GM12865 (cell line): ENCODE data around the gene COX7A2L.
"Not testable (repeated sequence)": the region's sequence is repeated elsewhere in the genome, so short reads cannot be mapped to it uniquely, and the experiment has no call there.

Source experiments
- DNase-seq: peaks from one replicate; pipeline ENCODE4 v3.0.0; 2010; ENCODE audit warnings: low read depth
- H3K4me3 ChIP-seq: 2 replicates; pipeline ENCODE4 v1.5.1; 2011; ENCODE audit warnings: mild to moderate bottlenecking, low read depth, low read length, control low read depth
- CTCF ChIP-seq: IDR thresholded peaks from 2 replicates; pipeline ENCODE4 v1.5.1; 2011; ENCODE audit warnings: low read length, control low read depth, low read depth, inconsistent platforms; ENCODE audit not compliant: insufficient read depth; ENCODE audit errors: missing control alignments

The COX7A2L gene

GRCh38 chr2:42390401-42390969 is 29.5 kb upstream of the COX7A2L start:
- no peak for DNase-seq
- TF ChIP-seq CTCF = no peak
- no peak overlapping the region for H3K4me3 ChIP-seq

- peak; percentile 58 for TF ChIP-seq CTCF
These were observed 25.7 kb upstream of the COX7A2L start for GRCh38 chr2:42386682-42387081.

GRCh38 chr2:42385225-42385624 is 24.2 kb upstream of the COX7A2L start:
- no peak for TF ChIP-seq CTCF
- no peak for DNase-seq

More at GRCh38 chr2:42386682-42387081, 25.7 kb upstream of the COX7A2L start:
- peak; percentile 46 for DNase-seq
- H3K4me3 ChIP-seq = no peak overlapping the region

GRCh38 chr2:42383855-42384530 is 23.0 kb upstream of the COX7A2L start:
- H3K4me3 ChIP-seq = no peak overlapping the region
- TF ChIP-seq CTCF = no peak

More at GRCh38 chr2:42385225-42385624, 24.2 kb upstream of the COX7A2L start:
- H3K4me3 ChIP-seq = no peak overlapping the region

GRCh38 chr2:42382144-42382543 is 21.1 kb upstream of the COX7A2L start:
- DNase-seq = no peak
- TF ChIP-seq CTCF = no peak
- H3K4me3 ChIP-seq = no peak overlapping the region

More at GRCh38 chr2:42383855-42384530, 23.0 kb upstream of the COX7A2L start:
- no peak for DNase-seq

- H3K4me3 ChIP-seq, DNase-seq: not testable (repeated sequence)
These were observed 19.0 kb upstream of the COX7A2L start for GRCh38 chr2:42380026-42380425.

GRCh38 chr2:42378415-42378814 is 17.4 kb upstream of the COX7A2L start:
- H3K4me3 ChIP-seq = no peak overlapping the region
- no peak for TF ChIP-seq CTCF
- no peak for DNase-seq
